GM23338 (cell line): ENCODE results near the gene CHRM1. TPM values are rescaled to one million over a fixed set of nuclear protein-coding genes. Genes with fewer than 3 reads are reported as not detected.

Experiments used
- ATAC-seq: fragments of 200-7000 bp; cut with Tn5 transposase; 3 replicates; pipeline ENCODE4 v1.9.1; 2020
- DNase-seq: peaks from one replicate; pipeline ENCODE4 v3.0.0-alpha.2; 2015; ENCODE audit warnings: low spot score
- H2AFZ ChIP-seq: fragments of 200-600 bp; sonication (generic); 2 replicates; pipeline ENCODE4 v1.8.0; 2016; ENCODE audit warnings: antibody characterized with exemption, mild to moderate bottlenecking, moderate library complexity
- H3F3A ChIP-seq: fragments of 200-600 bp; sonication (generic); replicated peaks from 2 replicates; pipeline ENCODE4 v1.8.0; 2017; ENCODE audit warnings: antibody characterized with exemption, mixed run types, low read depth
- H3K27ac ChIP-seq: fragments of 200-600 bp; sonication (generic); 2 replicates; pipeline ENCODE4 v1.6.1; 2016; ENCODE audit warnings: low read depth
- H3K27me3 ChIP-seq: fragments of 200-600 bp; sonication (generic); 2 replicates; pipeline ENCODE4 v1.8.0; 2016; ENCODE audit warnings: mild to moderate bottlenecking, mixed run types, moderate library complexity; ENCODE audit not compliant: insufficient read depth
- H3K36me3 ChIP-seq: fragments of 200-600 bp; sonication (generic); 2 replicates; pipeline ENCODE4 v1.8.0; 2016; ENCODE audit warnings: mild to moderate bottlenecking; ENCODE audit not compliant: insufficient read depth
- H3K4me1 ChIP-seq: fragments of 200-600 bp; sonication (generic); 2 replicates; pipeline ENCODE4 v1.8.0; 2016; ENCODE audit warnings: mild to moderate bottlenecking, moderate library complexity; ENCODE audit not compliant: insufficient read depth
- H3K4me2 ChIP-seq: fragments of 200-600 bp; sonication (generic); 2 replicates; pipeline ENCODE4 v1.7.1; 2017; ENCODE audit warnings: mixed run types
- H3K4me3 ChIP-seq: fragments of 200-600 bp; sonication (generic); 2 replicates; pipeline ENCODE4 v1.6.1; 2016; ENCODE audit warnings: mixed run types
- H3K79me2 ChIP-seq: fragments of 200-600 bp; sonication (generic); replicated peaks from 2 replicates; pipeline ENCODE4 v1.8.0; 2017; ENCODE audit warnings: mild to moderate bottlenecking; ENCODE audit not compliant: insufficient read depth
- H3K9me2 ChIP-seq: fragments of 200-600 bp; sonication (generic); 2 replicates; pipeline ENCODE4 v1.8.0; 2017; ENCODE audit not compliant: insufficient read depth
- H4K20me1 ChIP-seq: fragments of 200-600 bp; sonication (generic); replicated peaks from 2 replicates; pipeline ENCODE4 v1.8.0; 2017; ENCODE audit warnings: mild to moderate bottlenecking; ENCODE audit not compliant: insufficient read depth
- H3K27ac Mint-ChIP-seq: 2 replicates; pipeline ENCODE4 v1.8.0; 2020; ENCODE audit warnings: inconsistent platforms, mild to moderate bottlenecking, moderate library complexity, mixed read lengths
- H3K27me3 Mint-ChIP-seq: 3 replicates; pipeline ENCODE4 v1.8.0; 2022; ENCODE audit warnings: low read depth, mild to moderate bottlenecking, moderate library complexity, mixed read lengths, inconsistent platforms; ENCODE audit not compliant: insufficient read depth, poor library complexity
- H3K36me3 Mint-ChIP-seq: 3 replicates; pipeline ENCODE4 v1.8.0; 2021; ENCODE audit warnings: low read depth, mild to moderate bottlenecking, inconsistent platforms, moderate library complexity, mixed read lengths
- H3K4me1 Mint-ChIP-seq: 3 replicates; pipeline ENCODE4 v1.8.0; 2020; ENCODE audit warnings: mild to moderate bottlenecking, inconsistent platforms, mixed read lengths
- H3K4me3 Mint-ChIP-seq: 3 replicates; pipeline ENCODE4 v1.8.0; 2021; ENCODE audit warnings: moderate library complexity, mild to moderate bottlenecking, inconsistent platforms, mixed read lengths
- H3K9me3 Mint-ChIP-seq: 3 replicates; pipeline ENCODE4 v1.8.0; 2020; ENCODE audit warnings: moderate library complexity, mild to moderate bottlenecking, inconsistent platforms, mixed read lengths
- CREB1 ChIP-seq: fragments of 250-450 bp; sonication (Bioruptor Pico); IDR thresholded peaks from 2 replicates; pipeline ENCODE4 v1.5.0; 2020; ENCODE audit warnings: low read depth, mild to moderate bottlenecking, moderate library complexity
- EZH2phosphoT487 ChIP-seq: fragments of 200-600 bp; sonication (generic); IDR thresholded peaks from one replicate; pipeline ENCODE4 v1.8.1; 2018; ENCODE audit warnings: antibody characterized with exemption; ENCODE audit not compliant: unreplicated experiment
- NANOG ChIP-seq: IDR thresholded peaks from 2 replicates; pipeline ENCODE4 v1.6.1; 2016; ENCODE audit warnings: antibody characterized with exemption, borderline replicate concordance
- POLR2AphosphoS5 ChIP-seq: IDR thresholded peaks from 2 replicates; pipeline ENCODE4 v1.6.1; 2016; ENCODE audit warnings: antibody characterized with exemption, low read depth
- ZNF114 ChIP-seq: fragments of 250-450 bp; sonication (Bioruptor Pico); IDR thresholded peaks from 2 replicates; pipeline ENCODE4 v1.5.0; 2020; ENCODE audit warnings: mild to moderate bottlenecking, moderate library complexity
- ZNF331 ChIP-seq: fragments of 250-450 bp; sonication (Bioruptor Pico); IDR thresholded peaks from 2 replicates; pipeline ENCODE4 v1.5.0; 2020; ENCODE audit warnings: low read depth, mild to moderate bottlenecking, moderate library complexity
- polyA plus RNA-seq: library from polyadenylated mRNA; unstranded; fragments of >200 nt; fragmentation: Nextera tagmentation; extraction: Ambion mirVana; gene quantifications from 2 replicates; pipeline ENCODE4 v1.2.1, GENCODE V29; 2016
- total RNA-seq: library from RNA; depleted of rRNA; stranded (reverse); fragments of >200 nt; shearing (Covaris generic); gene quantifications from 2 replicates; pipeline ENCODE4 v1.2.3, GENCODE V29; 2014
- TF ChIP-seq, protein P1 (sequence below), 2 experiments: fragments of 200-600 bp in 1 of 2; sonication (generic) in 1 of 2; conservative IDR thresholded peaks; 2 replicates each; pipeline versions ENCODE4 v1.5.1 to v1.6.1; 2016 to 2017; ENCODE audit warnings: antibody characterized with exemption in 2 of 2, low read depth in 2 of 2, mild to moderate bottlenecking in 2 of 2, moderate library complexity in 1 of 2
- TF ChIP-seq, protein P2 (sequence below): IDR thresholded peaks from one replicate; pipeline ENCODE4 v1.6.1; 2018; ENCODE audit warnings: antibody characterized with exemption; ENCODE audit not compliant: unreplicated experiment
- TF ChIP-seq, protein P3 (sequence below): fragments of 250-450 bp; sonication (Bioruptor Pico); IDR thresholded peaks from 2 replicates; pipeline ENCODE4 v1.5.0; 2020; ENCODE audit warnings: mild to moderate bottlenecking, moderate library complexity
- TF ChIP-seq, protein P4 (sequence below): IDR thresholded peaks from 2 replicates; pipeline ENCODE4 v1.6.1; 2016; ENCODE audit warnings: antibody characterized with exemption

Gene CHRM1
- total and polyA plus RNA-seq, 2 experiments from 2014 or later, result 0.14 to 0.44 TPM

DNA sequence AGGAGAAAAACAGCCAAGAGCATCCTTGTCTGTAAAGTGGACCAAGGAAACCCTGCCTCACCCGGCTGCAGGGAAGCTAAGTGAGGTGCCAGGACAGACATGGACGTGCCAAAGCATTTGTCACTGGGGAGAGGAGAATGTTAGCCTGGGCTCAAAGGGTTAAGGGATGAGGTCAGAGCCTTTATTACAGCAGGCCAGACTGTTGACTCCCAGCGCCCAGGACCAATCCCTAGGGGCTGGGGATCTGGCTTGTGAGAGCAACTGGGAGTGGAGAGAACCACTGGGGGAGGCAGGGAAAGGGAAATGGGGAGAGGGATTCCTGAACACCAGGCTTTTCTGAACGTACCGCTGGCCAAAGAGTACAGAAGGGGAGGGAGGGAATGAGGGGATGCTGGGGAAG, 2.6 kb downstream of the CHRM1 start:
- Mint-ChIP-seq H3K27me3 (peaks cover 32% of the 10 kb centered on the region), H3K36me3 (no peaks in the 10 kb centered on the region; the same call in 2 of the 3 replicates), H3K9me3 (no peaks in the 10 kb centered on the region; the same call in 2 of the 3 replicates), H3K4me1 (peaks cover 28% of the 10 kb centered on the region), H3K4me3 (no peak overlapping the region), H3K27ac (no peak overlapping the region; the same call in 1 of the 2 replicates)
- no peak overlapping the region for H3K27ac ChIP-seq
- peak; percentile 13; the same call in 2 of the 3 replicates for ATAC-seq
- H3F3A ChIP-seq, result 0 out of 2 replicates have a peak, but pooled peaks cover 10% of the 10 kb centered on the region
- no peaks in the 10 kb centered on the region for H4K20me1 ChIP-seq
- H2AFZ ChIP-seq, result no peak overlapping the region
- no peaks in the 10 kb centered on the region for H3K79me2 ChIP-seq
- H3K36me3 ChIP-seq, result no peaks in the 10 kb centered on the region
- H3K4me2 ChIP-seq, result no peak overlapping the region
- H3K4me3 ChIP-seq, result no peak overlapping the region
- peaks cover 13% of the 10 kb centered on the region; the same call in 1 of the 2 replicates for H3K4me1 ChIP-seq
- no peak for DNase-seq
- peaks cover 34% of the 10 kb centered on the region for H3K27me3 ChIP-seq
- TF ChIP-seq ZNF114 (CRISPR knock-in tag) (no peak), ZNF331 (CRISPR knock-in tag) (no peak), CREB1 (CRISPR knock-in tag) (no peak), EZH2phosphoT487 (no peak), NANOG (no peak), POLR2AphosphoS5 (no peak)
- TF ChIP-seq, protein P1, sequence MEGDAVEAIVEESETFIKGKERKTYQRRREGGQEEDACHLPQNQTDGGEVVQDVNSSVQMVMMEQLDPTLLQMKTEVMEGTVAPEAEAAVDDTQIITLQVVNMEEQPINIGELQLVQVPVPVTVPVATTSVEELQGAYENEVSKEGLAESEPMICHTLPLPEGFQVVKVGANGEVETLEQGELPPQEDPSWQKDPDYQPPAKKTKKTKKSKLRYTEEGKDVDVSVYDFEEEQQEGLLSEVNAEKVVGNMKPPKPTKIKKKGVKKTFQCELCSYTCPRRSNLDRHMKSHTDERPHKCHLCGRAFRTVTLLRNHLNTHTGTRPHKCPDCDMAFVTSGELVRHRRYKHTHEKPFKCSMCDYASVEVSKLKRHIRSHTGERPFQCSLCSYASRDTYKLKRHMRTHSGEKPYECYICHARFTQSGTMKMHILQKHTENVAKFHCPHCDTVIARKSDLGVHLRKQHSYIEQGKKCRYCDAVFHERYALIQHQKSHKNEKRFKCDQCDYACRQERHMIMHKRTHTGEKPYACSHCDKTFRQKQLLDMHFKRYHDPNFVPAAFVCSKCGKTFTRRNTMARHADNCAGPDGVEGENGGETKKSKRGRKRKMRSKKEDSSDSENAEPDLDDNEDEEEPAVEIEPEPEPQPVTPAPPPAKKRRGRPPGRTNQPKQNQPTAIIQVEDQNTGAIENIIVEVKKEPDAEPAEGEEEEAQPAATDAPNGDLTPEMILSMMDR (conservative IDR thresholded peaks at IDR 0.05; ENCODE audit: low read depth in 2 of 2), result no peak
- TF ChIP-seq, protein P2, sequence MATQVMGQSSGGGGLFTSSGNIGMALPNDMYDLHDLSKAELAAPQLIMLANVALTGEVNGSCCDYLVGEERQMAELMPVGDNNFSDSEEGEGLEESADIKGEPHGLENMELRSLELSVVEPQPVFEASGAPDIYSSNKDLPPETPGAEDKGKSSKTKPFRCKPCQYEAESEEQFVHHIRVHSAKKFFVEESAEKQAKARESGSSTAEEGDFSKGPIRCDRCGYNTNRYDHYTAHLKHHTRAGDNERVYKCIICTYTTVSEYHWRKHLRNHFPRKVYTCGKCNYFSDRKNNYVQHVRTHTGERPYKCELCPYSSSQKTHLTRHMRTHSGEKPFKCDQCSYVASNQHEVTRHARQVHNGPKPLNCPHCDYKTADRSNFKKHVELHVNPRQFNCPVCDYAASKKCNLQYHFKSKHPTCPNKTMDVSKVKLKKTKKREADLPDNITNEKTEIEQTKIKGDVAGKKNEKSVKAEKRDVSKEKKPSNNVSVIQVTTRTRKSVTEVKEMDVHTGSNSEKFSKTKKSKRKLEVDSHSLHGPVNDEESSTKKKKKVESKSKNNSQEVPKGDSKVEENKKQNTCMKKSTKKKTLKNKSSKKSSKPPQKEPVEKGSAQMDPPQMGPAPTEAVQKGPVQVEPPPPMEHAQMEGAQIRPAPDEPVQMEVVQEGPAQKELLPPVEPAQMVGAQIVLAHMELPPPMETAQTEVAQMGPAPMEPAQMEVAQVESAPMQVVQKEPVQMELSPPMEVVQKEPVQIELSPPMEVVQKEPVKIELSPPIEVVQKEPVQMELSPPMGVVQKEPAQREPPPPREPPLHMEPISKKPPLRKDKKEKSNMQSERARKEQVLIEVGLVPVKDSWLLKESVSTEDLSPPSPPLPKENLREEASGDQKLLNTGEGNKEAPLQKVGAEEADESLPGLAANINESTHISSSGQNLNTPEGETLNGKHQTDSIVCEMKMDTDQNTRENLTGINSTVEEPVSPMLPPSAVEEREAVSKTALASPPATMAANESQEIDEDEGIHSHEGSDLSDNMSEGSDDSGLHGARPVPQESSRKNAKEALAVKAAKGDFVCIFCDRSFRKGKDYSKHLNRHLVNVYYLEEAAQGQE, result no peak
- TF ChIP-seq, protein P3, sequence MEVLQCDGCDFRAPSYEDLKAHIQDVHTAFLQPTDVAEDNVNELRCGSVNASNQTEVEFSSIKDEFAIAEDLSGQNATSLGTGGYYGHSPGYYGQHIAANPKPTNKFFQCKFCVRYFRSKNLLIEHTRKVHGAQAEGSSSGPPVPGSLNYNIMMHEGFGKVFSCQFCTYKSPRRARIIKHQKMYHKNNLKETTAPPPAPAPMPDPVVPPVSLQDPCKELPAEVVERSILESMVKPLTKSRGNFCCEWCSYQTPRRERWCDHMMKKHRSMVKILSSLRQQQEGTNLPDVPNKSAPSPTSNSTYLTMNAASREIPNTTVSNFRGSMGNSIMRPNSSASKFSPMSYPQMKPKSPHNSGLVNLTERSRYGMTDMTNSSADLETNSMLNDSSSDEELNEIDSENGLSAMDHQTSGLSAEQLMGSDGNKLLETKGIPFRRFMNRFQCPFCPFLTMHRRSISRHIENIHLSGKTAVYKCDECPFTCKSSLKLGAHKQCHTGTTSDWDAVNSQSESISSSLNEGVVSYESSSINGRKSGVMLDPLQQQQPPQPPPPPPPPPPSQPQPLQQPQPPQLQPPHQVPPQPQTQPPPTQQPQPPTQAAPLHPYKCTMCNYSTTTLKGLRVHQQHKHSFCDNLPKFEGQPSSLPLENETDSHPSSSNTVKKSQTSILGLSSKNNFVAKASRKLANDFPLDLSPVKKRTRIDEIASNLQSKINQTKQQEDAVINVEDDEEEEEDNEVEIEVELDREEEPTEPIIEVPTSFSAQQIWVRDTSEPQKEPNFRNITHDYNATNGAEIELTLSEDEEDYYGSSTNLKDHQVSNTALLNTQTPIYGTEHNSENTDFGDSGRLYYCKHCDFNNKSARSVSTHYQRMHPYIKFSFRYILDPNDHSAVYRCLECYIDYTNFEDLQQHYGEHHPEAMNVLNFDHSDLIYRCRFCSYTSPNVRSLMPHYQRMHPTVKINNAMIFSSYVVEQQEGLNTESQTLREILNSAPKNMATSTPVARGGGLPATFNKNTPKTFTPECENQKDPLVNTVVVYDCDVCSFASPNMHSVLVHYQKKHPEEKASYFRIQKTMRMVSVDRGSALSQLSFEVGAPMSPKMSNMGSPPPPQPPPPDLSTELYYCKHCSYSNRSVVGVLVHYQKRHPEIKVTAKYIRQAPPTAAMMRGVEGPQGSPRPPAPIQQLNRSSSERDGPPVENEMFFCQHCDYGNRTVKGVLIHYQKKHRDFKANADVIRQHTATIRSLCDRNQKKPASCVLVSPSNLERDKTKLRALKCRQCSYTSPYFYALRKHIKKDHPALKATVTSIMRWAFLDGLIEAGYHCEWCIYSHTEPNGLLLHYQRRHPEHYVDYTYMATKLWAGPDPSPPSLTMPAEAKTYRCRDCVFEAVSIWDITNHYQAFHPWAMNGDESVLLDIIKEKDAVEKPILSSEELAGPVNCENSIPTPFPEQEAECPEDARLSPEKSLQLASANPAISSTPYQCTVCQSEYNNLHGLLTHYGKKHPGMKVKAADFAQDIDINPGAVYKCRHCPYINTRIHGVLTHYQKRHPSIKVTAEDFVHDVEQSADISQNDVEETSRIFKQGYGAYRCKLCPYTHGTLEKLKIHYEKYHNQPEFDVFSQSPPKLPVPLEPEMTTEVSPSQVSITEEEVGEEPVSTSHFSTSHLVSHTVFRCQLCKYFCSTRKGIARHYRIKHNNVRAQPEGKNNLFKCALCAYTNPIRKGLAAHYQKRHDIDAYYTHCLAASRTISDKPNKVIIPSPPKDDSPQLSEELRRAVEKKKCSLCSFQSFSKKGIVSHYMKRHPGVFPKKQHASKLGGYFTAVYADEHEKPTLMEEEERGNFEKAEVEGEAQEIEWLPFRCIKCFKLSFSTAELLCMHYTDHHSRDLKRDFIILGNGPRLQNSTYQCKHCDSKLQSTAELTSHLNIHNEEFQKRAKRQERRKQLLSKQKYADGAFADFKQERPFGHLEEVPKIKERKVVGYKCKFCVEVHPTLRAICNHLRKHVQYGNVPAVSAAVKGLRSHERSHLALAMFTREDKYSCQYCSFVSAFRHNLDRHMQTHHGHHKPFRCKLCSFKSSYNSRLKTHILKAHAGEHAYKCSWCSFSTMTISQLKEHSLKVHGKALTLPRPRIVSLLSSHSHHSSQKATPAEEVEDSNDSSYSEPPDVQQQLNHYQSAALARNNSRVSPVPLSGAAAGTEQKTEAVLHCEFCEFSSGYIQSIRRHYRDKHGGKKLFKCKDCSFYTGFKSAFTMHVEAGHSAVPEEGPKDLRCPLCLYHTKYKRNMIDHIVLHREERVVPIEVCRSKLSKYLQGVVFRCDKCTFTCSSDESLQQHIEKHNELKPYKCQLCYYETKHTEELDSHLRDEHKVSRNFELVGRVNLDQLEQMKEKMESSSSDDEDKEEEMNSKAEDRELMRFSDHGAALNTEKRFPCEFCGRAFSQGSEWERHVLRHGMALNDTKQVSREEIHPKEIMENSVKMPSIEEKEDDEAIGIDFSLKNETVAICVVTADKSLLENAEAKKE (CRISPR knock-in tag), result no peak
- TF ChIP-seq, protein P4, sequence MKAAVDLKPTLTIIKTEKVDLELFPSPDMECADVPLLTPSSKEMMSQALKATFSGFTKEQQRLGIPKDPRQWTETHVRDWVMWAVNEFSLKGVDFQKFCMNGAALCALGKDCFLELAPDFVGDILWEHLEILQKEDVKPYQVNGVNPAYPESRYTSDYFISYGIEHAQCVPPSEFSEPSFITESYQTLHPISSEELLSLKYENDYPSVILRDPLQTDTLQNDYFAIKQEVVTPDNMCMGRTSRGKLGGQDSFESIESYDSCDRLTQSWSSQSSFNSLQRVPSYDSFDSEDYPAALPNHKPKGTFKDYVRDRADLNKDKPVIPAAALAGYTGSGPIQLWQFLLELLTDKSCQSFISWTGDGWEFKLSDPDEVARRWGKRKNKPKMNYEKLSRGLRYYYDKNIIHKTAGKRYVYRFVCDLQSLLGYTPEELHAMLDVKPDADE, result no peak
- H3K9me2 ChIP-seq, result no peaks in the 10 kb centered on the region
